Embryonic facial prominence (tissue), 1 donor: ENCODE measurements around the gene MRPS12.
"Not testable (repeated sequence)": the region's sequence is repeated elsewhere in the genome, so short reads cannot be mapped to it uniquely, and the experiment has no call there.

Source experiments
- DNase-seq: peaks from one replicate; pipeline ENCODE4 v3.0.0-alpha.2; 2016; ENCODE audit errors: extremely low spot score

The MRPS12 gene

GRCh38 chr19:38939957-38940356 lies 9.2 kb downstream of the MRPS12 start:
- no peak for DNase-seq

- not testable (repeated sequence) for DNase-seq
Measured at GRCh38 chr19:38941466-38941865, 10.7 kb downstream of the MRPS12 start.

GRCh38 chr19:38941979-38942378 lies 11.2 kb downstream of the MRPS12 start:
- no peak for DNase-seq

- DNase-seq = no peak
Measured at GRCh38 chr19:38942471-38943181, 11.9 kb downstream of the MRPS12 start.

GRCh38 chr19:38944981-38945506 lies 14.3 kb downstream of the MRPS12 start:
- DNase-seq = no peak

GRCh38 chr19:38945562-38946228 lies 15.0 kb downstream of the MRPS12 start:
- no peak for DNase-seq

GRCh38 chr19:38946229-38947010 lies 15.7 kb downstream of the MRPS12 start:
- DNase-seq = no peak

GRCh38 chr19:38949580-38950367 lies 19.0 kb downstream of the MRPS12 start:
- DNase-seq = peak; percentile 57

- DNase-seq = no peak
Measured at GRCh38 chr19:38951187-38951586, 20.4 kb downstream of the MRPS12 start.

GRCh38 chr19:38952395-38953165 lies 21.8 kb downstream of the MRPS12 start:
- no peak for DNase-seq

- no peak for DNase-seq
Measured at GRCh38 chr19:38953677-38954076, 22.9 kb downstream of the MRPS12 start.

GRCh38 chr19:38956264-38956663 lies 25.5 kb downstream of the MRPS12 start:
- no peak for DNase-seq

- DNase-seq = no peak
Measured at GRCh38 chr19:38958301-38958700, 27.6 kb downstream of the MRPS12 start.

GRCh38 chr19:38959618-38960017 lies 28.9 kb downstream of the MRPS12 start:
- DNase-seq = no peak

- DNase-seq = no peak
Measured at GRCh38 chr19:38964738-38965137, 34.0 kb downstream of the MRPS12 start.

- not testable (repeated sequence) for DNase-seq
Measured at GRCh38 chr19:38966149-38966548, 35.4 kb downstream of the MRPS12 start.

- no peak for DNase-seq
Measured at GRCh38 chr19:38970664-38971532, 40.2 kb downstream of the MRPS12 start.

GRCh38 chr19:38971672-38972071 lies 40.9 kb downstream of the MRPS12 start:
- no peak for DNase-seq

- DNase-seq = no peak
Measured at GRCh38 chr19:38974624-38975213, 44.0 kb downstream of the MRPS12 start.
